ENCODE results near the gene ZNF14.

DNA sequence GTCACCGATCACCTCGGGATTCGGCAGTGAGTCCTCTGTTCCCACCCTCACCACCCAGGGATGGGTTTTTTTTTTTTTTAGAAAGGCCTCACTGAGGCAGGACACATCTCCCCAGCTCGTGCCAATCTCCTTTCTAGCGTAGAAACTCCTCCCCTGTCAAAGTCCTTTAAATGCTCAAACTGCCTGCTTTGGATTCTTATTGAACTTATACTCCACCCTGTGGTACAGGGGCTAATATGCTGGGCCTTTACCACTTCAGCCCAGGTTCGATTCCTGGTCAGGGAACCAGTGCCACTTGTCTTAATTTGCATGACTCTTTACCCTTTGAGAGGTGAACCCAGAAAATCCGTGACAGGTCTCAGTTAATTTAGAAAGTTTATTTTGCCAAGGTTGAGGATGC, 8.3 kb upstream of the ZNF14 start:
- TF ChIP-seq POLR2AphosphoS5 (IDR thresholded peaks at IDR 0.05; ENCODE audit: borderline replicate concordance, low read depth, low read length) (no peak), EZH2 (IDR thresholded peaks at IDR 0.05) (no peak), FOXP2 (optimal IDR thresholded peaks at IDR 0.05; ENCODE audit: control extremely low read depth, extremely low read length, insufficient read depth) (no peak)
